HG03432 (cell line): ENCODE results near the gene DDX20.
A peak's percentile ranks its signal among the peaks of the same experiment; 100 is the strongest.

Experiments
- ATAC-seq: cut with Tn5 transposase; IDR thresholded peaks from one replicate; pipeline ENCODE4 v1.9.1; 2021; ENCODE audit warnings: mild to moderate bottlenecking, moderate library complexity; ENCODE audit not compliant: unreplicated experiment

DDX20 gene

DNA sequence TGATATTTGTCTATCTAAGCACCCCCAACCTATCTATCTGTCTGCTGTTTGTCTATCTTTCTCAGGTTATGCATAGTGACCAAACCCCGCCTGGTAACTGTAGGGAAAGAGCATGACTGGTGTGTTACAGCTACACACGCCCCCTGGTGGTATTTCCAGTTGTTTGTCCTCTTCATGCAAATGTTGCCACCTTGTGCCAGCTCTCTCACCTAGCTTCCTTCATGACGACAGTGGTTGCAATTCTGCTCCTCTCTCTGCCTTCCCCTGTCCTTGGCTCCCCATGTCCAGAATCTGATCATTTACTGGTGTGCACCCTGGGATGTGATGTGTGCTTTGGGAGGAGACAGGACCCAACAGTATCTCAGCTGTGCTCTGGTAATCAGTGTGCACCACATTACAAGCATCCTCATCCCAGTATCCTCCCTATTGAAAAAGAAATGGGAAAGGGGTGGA lies 8.4 kb upstream of the DDX20 start:
- no peak for ATAC-seq

- ATAC-seq: no peak
Observed at GRCh38 chr1:111747947-111748346, 7.8 kb upstream of the DDX20 start.

DNA sequence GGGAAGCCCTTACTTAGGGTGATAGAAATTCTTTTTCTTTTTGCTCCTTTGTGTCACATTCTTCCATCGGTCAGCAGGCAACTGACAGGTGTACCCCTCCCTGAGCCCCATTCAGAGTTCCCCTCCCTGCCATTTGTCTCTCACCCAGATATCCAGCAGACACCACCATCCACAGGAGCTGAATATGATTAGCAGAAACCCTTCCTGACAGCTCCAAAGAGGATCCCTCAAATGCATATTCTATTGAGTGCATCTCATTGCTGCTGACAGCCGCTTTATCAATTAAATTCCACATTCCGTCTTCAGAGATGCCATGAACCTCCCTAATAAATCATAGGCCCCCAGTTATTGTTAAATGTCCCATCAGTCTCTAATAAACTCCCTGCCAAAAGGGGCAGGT lies 6.1 kb upstream of the DDX20 start:
- no peak for ATAC-seq

GRCh38 chr1:111750856-111751255 lies 4.8 kb upstream of the DDX20 start:
- no peak for ATAC-seq

GRCh38 chr1:111751906-111752575 lies 3.7 kb upstream of the DDX20 start:
- no peak for ATAC-seq

DNA sequence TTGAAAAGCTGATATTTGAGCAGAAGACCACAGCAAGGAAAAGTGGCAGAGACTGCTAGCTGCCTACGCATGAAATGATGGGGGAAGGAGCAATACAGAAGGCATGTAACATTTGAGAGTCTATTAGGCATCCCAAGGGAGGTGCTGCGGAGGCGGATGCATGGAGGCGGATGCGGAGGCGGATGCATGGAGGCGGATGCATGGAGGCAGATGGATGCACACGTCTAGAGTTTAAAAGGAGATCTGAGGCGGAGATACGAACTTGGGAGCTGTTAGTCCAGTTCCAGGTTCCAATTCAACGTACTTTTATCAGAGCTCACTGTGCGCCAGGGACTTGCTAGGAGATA lies 744 bp upstream of the DDX20 start:
- peak; percentile 7 for ATAC-seq

DNA sequence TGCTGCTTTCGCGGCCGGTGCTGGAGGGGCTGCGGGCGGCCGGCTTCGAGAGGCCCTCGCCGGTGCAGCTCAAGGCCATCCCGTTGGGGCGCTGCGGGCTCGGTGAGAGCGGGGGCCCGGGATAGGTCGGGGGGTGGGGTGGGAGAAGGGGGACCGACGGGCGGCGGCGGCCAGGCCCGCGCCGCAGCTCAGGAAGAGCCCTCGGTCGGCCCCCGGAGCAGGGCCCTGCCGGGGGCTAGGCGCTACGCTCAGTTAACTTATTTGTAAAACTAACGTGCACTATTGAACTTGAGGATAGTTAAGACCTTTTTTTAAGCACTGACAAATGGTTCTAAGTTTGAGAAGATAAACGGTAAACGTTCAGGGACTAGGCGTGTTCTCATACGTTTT lies 418 bp downstream of the DDX20 start:
- peak; percentile 17 for ATAC-seq

DNA sequence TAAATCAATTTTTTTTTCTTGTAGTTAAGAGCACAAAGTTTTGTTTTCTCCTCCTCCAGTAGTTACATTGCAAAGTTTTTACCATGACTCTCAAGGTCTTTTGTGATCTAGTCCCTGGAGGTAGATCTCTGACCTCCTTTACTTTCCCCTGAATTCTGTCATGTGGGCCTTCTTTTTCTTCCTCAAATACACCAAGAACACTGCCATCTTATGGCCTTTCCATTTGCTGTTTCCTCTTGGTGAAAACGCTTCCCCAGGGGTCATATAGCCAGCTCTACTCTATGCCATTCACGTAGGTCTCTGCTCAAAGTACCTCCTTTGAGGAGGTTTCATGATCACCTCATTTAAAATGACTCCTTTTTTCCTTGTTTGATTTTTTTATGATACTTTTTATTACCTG lies 2.7 kb downstream of the DDX20 start:
- no peak for ATAC-seq

- no peak for ATAC-seq
Observed at GRCh38 chr1:111761717-111762116, 6.0 kb downstream of the DDX20 start.

- ATAC-seq: no peak
Observed at GRCh38 chr1:111762332-111762731, 6.6 kb downstream of the DDX20 start.

- ATAC-seq: no peak
Observed at GRCh38 chr1:111768023-111768422, 12.3 kb downstream of the DDX20 start.

- ATAC-seq: no peak
Observed at GRCh38 chr1:111768625-111769024, 12.9 kb downstream of the DDX20 start.

GRCh38 chr1:111769517-111770146 lies 13.9 kb downstream of the DDX20 start:
- no peak for ATAC-seq

DNA sequence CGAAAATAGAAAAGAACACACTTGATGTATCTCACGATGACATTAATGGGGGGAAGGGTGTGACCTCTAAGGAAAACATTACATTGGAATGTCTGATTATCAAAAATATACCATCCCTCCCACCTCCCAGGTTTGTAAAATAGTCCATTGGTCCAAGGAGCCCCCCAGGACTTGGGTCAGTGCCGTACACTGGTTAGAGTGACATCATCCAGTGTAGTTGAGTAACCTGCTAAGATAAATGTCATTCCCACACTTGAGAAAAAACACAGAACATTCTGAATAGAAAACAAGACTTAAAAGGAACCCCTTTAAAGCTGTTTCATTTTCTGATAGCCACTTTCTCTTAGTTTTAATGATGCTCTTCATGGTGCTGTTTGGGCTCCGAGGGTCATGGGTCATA lies 15.2 kb downstream of the DDX20 start:
- no peak for ATAC-seq

DNA sequence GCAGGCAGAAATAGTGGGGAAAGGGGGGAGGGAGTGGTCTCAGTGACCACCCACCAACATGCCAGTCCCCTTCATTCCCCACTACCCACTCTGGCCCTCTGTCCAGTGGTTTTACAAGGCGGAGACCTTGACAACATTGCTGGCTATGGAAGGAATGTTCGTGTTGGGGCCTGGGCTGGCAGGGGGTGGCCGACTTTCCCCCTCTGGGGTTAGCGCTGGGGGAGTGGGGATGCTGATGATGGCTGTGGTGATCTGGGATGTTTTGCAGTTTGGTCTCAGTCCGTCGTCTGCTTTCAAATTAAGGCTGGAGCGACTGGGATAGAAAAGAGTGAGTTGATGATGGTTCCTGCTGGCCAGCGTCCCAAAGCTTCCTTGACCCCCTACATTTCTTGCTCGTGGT lies 20.3 kb downstream of the DDX20 start:
- no peak for ATAC-seq

GRCh38 chr1:111776391-111776790 lies 20.7 kb downstream of the DDX20 start:
- no peak for ATAC-seq

GRCh38 chr1:111776861-111777260 lies 21.2 kb downstream of the DDX20 start:
- ATAC-seq: no peak

- ATAC-seq: no peak
Observed at GRCh38 chr1:111777301-111777700, 21.6 kb downstream of the DDX20 start.

DNA sequence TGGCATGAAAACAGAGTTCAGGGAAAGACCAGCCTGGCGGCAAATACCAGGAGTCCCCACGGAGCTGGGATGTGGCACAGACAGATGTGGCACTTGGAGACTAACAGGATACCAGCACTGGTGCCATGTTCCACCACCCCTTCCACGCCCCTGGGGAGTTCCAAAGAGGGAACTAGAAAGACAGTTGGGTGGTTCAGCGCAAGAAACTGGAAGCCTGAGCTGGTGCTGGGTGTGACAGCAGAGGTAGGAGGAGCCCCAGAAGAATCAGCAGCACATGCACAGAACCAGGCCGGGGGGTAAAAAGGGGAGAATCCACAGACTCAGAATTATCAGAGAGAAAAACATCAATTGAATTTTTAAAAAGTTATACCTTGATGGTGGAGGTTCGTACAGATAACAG lies 22.4 kb downstream of the DDX20 start:
- ATAC-seq: no peak

DNA sequence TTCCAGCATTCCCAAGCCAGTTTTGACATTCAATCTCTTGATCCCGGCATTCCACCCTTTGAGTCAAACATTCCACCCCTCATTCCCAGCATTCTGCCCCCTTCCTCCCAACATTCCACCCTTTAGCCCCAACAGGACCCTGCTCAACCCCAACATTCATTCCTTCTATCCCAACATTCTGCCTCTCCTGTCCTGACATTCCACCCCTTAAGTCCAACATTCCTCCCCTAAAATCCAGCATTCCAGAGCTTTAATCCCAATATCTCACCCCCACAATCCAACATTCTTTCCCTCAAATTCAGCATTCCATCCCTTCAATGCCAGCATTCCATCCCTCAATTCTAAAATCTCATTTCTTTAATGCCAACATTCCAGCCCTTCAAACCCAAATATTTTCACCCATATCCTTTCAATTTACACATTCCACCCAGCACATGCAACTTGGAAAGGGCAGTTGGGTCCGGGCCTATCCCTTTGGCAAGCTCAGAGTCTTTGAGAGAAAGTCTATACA lies 22.9 kb downstream of the DDX20 start:
- no peak for ATAC-seq

GRCh38 chr1:111779546-111779945 lies 23.8 kb downstream of the DDX20 start:
- ATAC-seq: no peak

DNA sequence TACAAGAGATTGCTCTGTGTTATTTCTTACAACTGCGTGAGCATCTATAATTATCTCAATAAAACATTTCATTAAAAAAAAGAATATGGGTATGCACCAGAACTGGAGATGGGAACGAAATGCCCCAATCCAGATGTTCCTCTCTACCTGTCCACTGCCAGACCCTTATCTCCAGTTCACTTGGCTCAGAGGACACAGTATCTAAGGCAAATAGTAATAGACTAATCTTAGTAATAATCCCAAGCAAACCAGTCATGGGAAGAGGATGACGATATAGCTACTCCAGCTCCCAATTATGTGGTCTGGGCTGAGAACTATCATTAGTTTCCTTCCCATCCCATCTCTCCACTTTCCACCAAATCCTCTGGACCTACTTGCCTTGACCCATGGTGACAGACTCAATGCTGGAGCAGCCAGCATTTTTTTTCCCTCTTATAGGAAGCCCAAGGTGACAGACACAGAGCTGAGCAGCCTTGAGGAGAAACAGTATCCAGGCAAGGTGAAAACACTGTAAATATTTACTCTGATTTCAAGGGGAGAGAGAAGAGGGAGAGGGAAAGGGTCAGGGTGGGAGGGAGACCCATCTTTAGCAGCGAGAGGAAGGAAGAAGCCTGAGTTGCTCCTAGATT lies 28.7 kb downstream of the DDX20 start:
- no peak for ATAC-seq
